BJ (cell line): ENCODE data around the gene RASAL3. TPM values are rescaled to one million over a fixed set of nuclear protein-coding genes. Genes with fewer than 3 reads are reported as not detected.

Source experiments
- CTCF ChIA-PET: fragments of 350-600 bp; formaldehyde crosslinking; extraction: SDS; loops from one replicate; lab custom pipeline; 2021; ENCODE audit warnings: antibody characterized with exemption, inconsistent platforms; lab: Yijun Ruan, JAX
- POLR2A ChIA-PET: fragments of 300-600 bp; sonication (Branson Sonifier 250); formaldehyde crosslinking; extraction: SDS; loops from one replicate; lab custom pipeline; 2021; ENCODE audit warnings: antibody characterized with exemption; lab: Charles Lee
- DNase-seq: peaks from one replicate; pipeline ENCODE4 v3.0.0-alpha.2; 2011; ENCODE audit warnings: low read depth
- H3K27me3 ChIP-seq: 2 replicates; pipeline ENCODE4 v1.6.0; 2011; ENCODE audit warnings: low read length; ENCODE audit not compliant: control insufficient read depth, insufficient read depth
- H3K36me3 ChIP-seq: 2 replicates; pipeline ENCODE4 v1.5.1; 2011; ENCODE audit warnings: low read length; ENCODE audit not compliant: control insufficient read depth, insufficient read depth
- H3K4me3 ChIP-seq: 2 replicates; pipeline ENCODE4 v1.5.1; 2011; ENCODE audit warnings: low read depth, mild to moderate bottlenecking, control low read depth, low read length
- CTCF ChIP-seq: IDR thresholded peaks from 2 replicates; pipeline ENCODE4 v1.5.1; 2011; ENCODE audit warnings: low read depth, mild to moderate bottlenecking, control low read depth, inconsistent platforms, low read length, moderate library complexity; ENCODE audit not compliant: insufficient read depth
- polyA plus RNA-seq: library from polyadenylated mRNA; depleted of rRNA; stranded (reverse); fragments of >200 nt; gene quantifications from 2 replicates; pipeline ENCODE4 v1.2.3, GENCODE V29; 2011

RASAL3 gene
- polyA plus RNA-seq, 1 experiment = not detected

GRCh38 chr19:15506074-15506571 is 41.8 kb upstream of the RASAL3 start:
- H3K27me3 ChIP-seq = peaks cover 11% of the 10 kb centered on the region
- H3K36me3 ChIP-seq = no peaks in the 10 kb centered on the region
- POLR2A ChIA-PET = no interaction called here
- CTCF ChIA-PET = no interaction called here
- H3K4me3 ChIP-seq = no peak overlapping the region
- TF ChIP-seq CTCF = no peak
- DNase-seq = no peak

- no peak overlapping the region for H3K4me3 ChIP-seq
- no peak for DNase-seq
- H3K27me3 ChIP-seq = no peaks in the 10 kb centered on the region
- H3K36me3 ChIP-seq = no peaks in the 10 kb centered on the region
- CTCF ChIA-PET = no interaction called here
- POLR2A ChIA-PET = no interaction called here
- no peak for TF ChIP-seq CTCF
Observed at GRCh38 chr19:15502264-15502663, 37.9 kb upstream of the RASAL3 start.

GRCh38 chr19:15501596-15501995 is 37.3 kb upstream of the RASAL3 start:
- TF ChIP-seq CTCF = no peak
- DNase-seq = no peak

GRCh38 chr19:15498910-15499309 is 34.6 kb upstream of the RASAL3 start:
- TF ChIP-seq CTCF = no peak
- ChIA-PET POLR2A (no interaction called here), CTCF (no interaction called here)
- Histone ChIP-seq H3K36me3 (no peaks in the 10 kb centered on the region), H3K4me3 (no peak overlapping the region), H3K27me3 (no peaks in the 10 kb centered on the region)
- DNase-seq = no peak

More at GRCh38 chr19:15501596-15501995, 37.3 kb upstream of the RASAL3 start:
- Histone ChIP-seq H3K36me3 (no peaks in the 10 kb centered on the region), H3K27me3 (no peaks in the 10 kb centered on the region), H3K4me3 (no peak overlapping the region)
- ChIA-PET POLR2A (no interaction called here), CTCF (no interaction called here)

- ChIA-PET POLR2A (no interaction called here), CTCF (no interaction called here)
- no peak for DNase-seq
- TF ChIP-seq CTCF = no peak
- no peaks in the 10 kb centered on the region for H3K27me3 ChIP-seq
- no peak overlapping the region for H3K4me3 ChIP-seq
- H3K36me3 ChIP-seq = no peaks in the 10 kb centered on the region
Observed at GRCh38 chr19:15498156-15498858, 34.0 kb upstream of the RASAL3 start.
